GM10266 (cell line): ENCODE results near the gene TMEM38A.
"Not testable (repeated sequence)": the region's sequence is repeated elsewhere in the genome, so short reads cannot be mapped to it uniquely, and the experiment has no call there.

Source experiments
- DNase-seq: peaks from one replicate; pipeline ENCODE4 v3.0.0; 2012; ENCODE audit errors: extremely low spot score
- CTCF ChIP-seq: IDR thresholded peaks from 2 replicates; pipeline ENCODE4 v1.5.1; 2012; ENCODE audit warnings: mild to moderate bottlenecking, low read depth; ENCODE audit not compliant: control insufficient read depth, insufficient read depth; ENCODE audit errors: missing control alignments

TMEM38A gene

GRCh38 chr19:16702123-16702522 is 41.2 kb downstream of the TMEM38A start:
- DNase-seq, result no peak
- TF ChIP-seq CTCF, result no peak

GRCh38 chr19:16703677-16704076 is 42.7 kb downstream of the TMEM38A start:
- no peak for TF ChIP-seq CTCF

GRCh38 chr19:16710870-16711269 is 49.9 kb downstream of the TMEM38A start:
- not testable (repeated sequence) for DNase-seq

More at GRCh38 chr19:16703677-16704076, 42.7 kb downstream of the TMEM38A start:
- DNase-seq, result no peak

- DNase-seq, result not testable (repeated sequence)
Observed at GRCh38 chr19:16712295-16712694, 51.4 kb downstream of the TMEM38A start.

GRCh38 chr19:16714702-16715287 is 53.9 kb downstream of the TMEM38A start:
- peak; percentile 61 for DNase-seq
- peak; percentile 88 for TF ChIP-seq CTCF

- TF ChIP-seq CTCF, result no peak
- DNase-seq, result no peak
Observed at GRCh38 chr19:16715611-16716010, 54.7 kb downstream of the TMEM38A start.

GRCh38 chr19:16721051-16721450 is 60.1 kb downstream of the TMEM38A start:
- no peak for DNase-seq
- no peak for TF ChIP-seq CTCF

GRCh38 chr19:16722591-16722990 is 61.7 kb downstream of the TMEM38A start:
- no peak for DNase-seq
- TF ChIP-seq CTCF, result no peak
